Cardiac muscle cell (in vitro differentiated cells and primary cell): ENCODE data around the gene PPFIA2. TPM values are rescaled to one million over a fixed set of nuclear protein-coding genes. Genes with fewer than 3 reads are reported as not detected.

Experiments used
- DNase-seq, 2 donors: peaks; one replicate each; pipeline versions ENCODE4 v3.0.0 to v3.0.0-alpha.2; 2010 to 2017; ENCODE audit warnings: low read depth in 1 of 2, low spot score in 1 of 2
- H3K27ac ChIP-seq: fragments of 200-600 bp; sonication (generic); 2 replicates; pipeline ENCODE4 v1.5.1; 2016
- H3K27me3 ChIP-seq: fragments of 200-600 bp; sonication (generic); 2 replicates; pipeline ENCODE4 v1.6.0; 2016; ENCODE audit warnings: control low read depth
- H3K36me3 ChIP-seq: fragments of 200-600 bp; sonication (generic); 2 replicates; pipeline ENCODE4 v1.5.1; 2016; ENCODE audit warnings: control low read depth
- H3K4me1 ChIP-seq: fragments of 200-600 bp; sonication (generic); 2 replicates; pipeline ENCODE4 v1.8.1; 2017; ENCODE audit warnings: low read depth, mild to moderate bottlenecking, mixed run types
- H3K4me3 ChIP-seq: fragments of 200-600 bp; sonication (generic); 2 replicates; pipeline ENCODE4 v1.5.1; 2016; ENCODE audit warnings: mild to moderate bottlenecking
- H3K9me3 ChIP-seq: fragments of 200-600 bp; sonication (generic); 2 replicates; pipeline ENCODE4 v1.5.1; 2017; ENCODE audit warnings: low read depth, mild to moderate bottlenecking, control low read depth
- CTCF ChIP-seq: IDR thresholded peaks from 2 replicates; pipeline ENCODE4 v1.5.1; 2012; ENCODE audit warnings: low read depth, mild to moderate bottlenecking, low read length
- polyA plus RNA-seq: library from polyadenylated mRNA; unstranded; fragments of >200 nt; fragmentation: Nextera tagmentation; extraction: Ambion mirVana; gene quantifications from 2 replicates; pipeline ENCODE4 v1.2.1, GENCODE V29; 2016
- total RNA-seq: library from RNA; depleted of rRNA; stranded (reverse); fragments of >200 nt; gene quantifications from 2 replicates; pipeline ENCODE4 v1.2.3, GENCODE V29; 2016

PPFIA2 gene
- total and polyA plus RNA-seq, 2 experiments from 2014 or later, result 17.1 to 53.5 TPM

GRCh38 chr12:81231574-81232368 is 527.4 kb downstream of the PPFIA2 start:
- no peak for TF ChIP-seq CTCF
- H3K4me3 ChIP-seq, result no peak overlapping the region

GRCh38 chr12:81229759-81230158 is 529.4 kb downstream of the PPFIA2 start:
- TF ChIP-seq CTCF, result no peak
- H3K27ac ChIP-seq, result no peak overlapping the region
- no peaks in the 10 kb centered on the region for H3K36me3 ChIP-seq
- peak in 1 of 2 donors; percentile 12 for DNase-seq
- H3K4me1 ChIP-seq, result no peaks in the 10 kb centered on the region
- H3K9me3 ChIP-seq, result no peaks in the 10 kb centered on the region
- no peaks in the 10 kb centered on the region for H3K27me3 ChIP-seq
- H3K4me3 ChIP-seq, result no peak overlapping the region

More at GRCh38 chr12:81231574-81232368, 527.4 kb downstream of the PPFIA2 start:
- Histone ChIP-seq H3K27ac (no peak overlapping the region), H3K36me3 (peaks cover 3% of the 10 kb centered on the region), H3K9me3 (no peaks in the 10 kb centered on the region), H3K27me3 (no peaks in the 10 kb centered on the region), H3K4me1 (no peaks in the 10 kb centered on the region)
- DNase-seq, result no peak

- Histone ChIP-seq H3K27ac (no peak overlapping the region), H3K4me1 (no peaks in the 10 kb centered on the region), H3K27me3 (no peaks in the 10 kb centered on the region), H3K9me3 (no peaks in the 10 kb centered on the region), H3K4me3 (no peak overlapping the region), H3K36me3 (no peaks in the 10 kb centered on the region)
- DNase-seq, result no peak
- no peak for TF ChIP-seq CTCF
Observed at GRCh38 chr12:81224626-81225025, 534.5 kb downstream of the PPFIA2 start.

- TF ChIP-seq CTCF, result no peak
- no peak for DNase-seq
- no peaks in the 10 kb centered on the region for H3K9me3 ChIP-seq
- no peaks in the 10 kb centered on the region for H3K27me3 ChIP-seq
- H3K36me3 ChIP-seq, result no peaks in the 10 kb centered on the region
- H3K4me3 ChIP-seq, result no peak overlapping the region
- H3K4me1 ChIP-seq, result no peaks in the 10 kb centered on the region
- no peak overlapping the region for H3K27ac ChIP-seq
Observed at GRCh38 chr12:81222846-81223592, 536.1 kb downstream of the PPFIA2 start.

GRCh38 chr12:81221681-81222080 is 537.5 kb downstream of the PPFIA2 start:
- no peak for DNase-seq
- Histone ChIP-seq H3K36me3 (no peaks in the 10 kb centered on the region), H3K4me1 (no peaks in the 10 kb centered on the region), H3K27me3 (no peaks in the 10 kb centered on the region), H3K27ac (no peak overlapping the region), H3K9me3 (no peaks in the 10 kb centered on the region), H3K4me3 (no peak overlapping the region)
- no peak for TF ChIP-seq CTCF
